Lung (tissue), 12 donors: ENCODE results near the gene ZBTB42. TPM values are rescaled to one million over a fixed set of nuclear protein-coding genes. Genes with fewer than 3 reads are reported as not detected.

Experiments used
- ATAC-seq: fragments of 200-7000 bp; cut with Tn5 transposase; one replicate; pipeline ENCODE4 v1.9.1; 2020; ENCODE audit warnings: moderate number of reproducible peaks; ENCODE audit not compliant: insufficient read depth, low FRiP score
- DNase-seq, 3 donors: peaks; one replicate each; pipeline ENCODE4 v3.0.0-alpha.2; 2013 to 2017
- H3K27ac ChIP-seq, 2 donors: one replicate each; pipeline ENCODE4 v1.5.1; 2013; ENCODE audit warnings: mild to moderate bottlenecking in 2 of 2, moderate library complexity in 2 of 2, control low read depth in 1 of 2, inconsistent platforms in 1 of 2, low read depth in 1 of 2, low read length in 1 of 2
- H3K27me3 ChIP-seq, 3 donors: one replicate each; pipeline ENCODE4 v1.5.1; 2013; ENCODE audit warnings: low read length in 2 of 3; ENCODE audit not compliant: control insufficient read depth in 3 of 3, insufficient read depth in 3 of 3
- H3K36me3 ChIP-seq, 4 donors: one replicate each; pipeline ENCODE4 v1.5.1; 2013; ENCODE audit warnings: low read length in 4 of 4, mild to moderate bottlenecking in 1 of 4, moderate library complexity in 1 of 4; ENCODE audit not compliant: control insufficient read depth in 4 of 4, insufficient read depth in 4 of 4
- H3K4me1 ChIP-seq, 5 donors: one replicate each; pipeline ENCODE4 v1.5.1; 2013; ENCODE audit warnings: low read length in 5 of 5, mild to moderate bottlenecking in 2 of 5, moderate library complexity in 1 of 5; ENCODE audit not compliant: control insufficient read depth in 5 of 5, insufficient read depth in 5 of 5
- H3K4me3 ChIP-seq: one replicate; pipeline ENCODE4 v1.5.1; 2013; ENCODE audit warnings: mild to moderate bottlenecking, control low read depth, moderate library complexity
- H3K9ac ChIP-seq, 2 donors: one replicate each; pipeline ENCODE4 v1.5.1; 2013; ENCODE audit warnings: low read length in 2 of 2, control low read depth in 1 of 2; ENCODE audit not compliant: insufficient read depth in 1 of 2
- H3K9me3 ChIP-seq, 4 donors: one replicate each; pipeline ENCODE4 v1.5.1; 2013; ENCODE audit warnings: low read length in 3 of 4, mild to moderate bottlenecking in 1 of 4, moderate library complexity in 1 of 4; ENCODE audit not compliant: control insufficient read depth in 4 of 4, insufficient read depth in 3 of 4
- WGBS, 2 donors: extraction: QIAGEN DNeasy Blood & Tissue Kit; methylation state at CpG; one replicate each; pipeline ENCODE4 v1.1.7; 2013; 5-methylcytosine and 5-hydroxymethylcytosine counted together
- polyA plus RNA-seq, 2 donors: library from polyadenylated mRNA; stranded (reverse); fragments of 200-250 nt; gene quantifications; one replicate each; pipeline ENCODE4 v1.2.1, GENCODE V29; 2013
- total RNA-seq, 2 donors: library from RNA; depleted of rRNA in 1 of 2; stranded (reverse); fragments of >200 nt in 1 of 2; gene quantifications; one replicate each; pipeline ENCODE4 v1.2.1, GENCODE V29; 2014 to 2021
- TF ChIP-seq, protein P1 (sequence below): IDR thresholded peaks from 2 replicates; pipeline ENCODE4 v1.5.1; 2012; ENCODE audit warnings: mild to moderate bottlenecking; ENCODE audit errors: control extremely low read depth, extremely low read depth
- donor health status: control.
- donor health status: control.
- donor health status: Bipolar disorder and iron deficiency.
- donor health status: healthy.
- donor health status: DM: yes; HTN: yes; CAD: no.

The ZBTB42 gene
- total and polyA plus RNA-seq, 4 donors = 10.2 to 18.6 (median 11.7) TPM

GRCh38 chr14:104843442-104844305 is 42.8 kb downstream of the ZBTB42 start:
- ATAC-seq (no peak), DNase-seq (peak; percentile 23 to 43 (median 37))
- WGBS, 2 donors = 1 to 2% methylated on average over 68 to 69 of the region's 69 CpGs
- no peak overlapping the region for H3K27ac ChIP-seq
- H3K27me3 ChIP-seq = peaks cover 0 to 53% (median 41%) of the 10 kb centered on the region in 3 donors
- H3K9me3 ChIP-seq = no peaks in the 10 kb centered on the region
- no peaks in the 10 kb centered on the region for H3K36me3 ChIP-seq
- TF ChIP-seq, protein P1, sequence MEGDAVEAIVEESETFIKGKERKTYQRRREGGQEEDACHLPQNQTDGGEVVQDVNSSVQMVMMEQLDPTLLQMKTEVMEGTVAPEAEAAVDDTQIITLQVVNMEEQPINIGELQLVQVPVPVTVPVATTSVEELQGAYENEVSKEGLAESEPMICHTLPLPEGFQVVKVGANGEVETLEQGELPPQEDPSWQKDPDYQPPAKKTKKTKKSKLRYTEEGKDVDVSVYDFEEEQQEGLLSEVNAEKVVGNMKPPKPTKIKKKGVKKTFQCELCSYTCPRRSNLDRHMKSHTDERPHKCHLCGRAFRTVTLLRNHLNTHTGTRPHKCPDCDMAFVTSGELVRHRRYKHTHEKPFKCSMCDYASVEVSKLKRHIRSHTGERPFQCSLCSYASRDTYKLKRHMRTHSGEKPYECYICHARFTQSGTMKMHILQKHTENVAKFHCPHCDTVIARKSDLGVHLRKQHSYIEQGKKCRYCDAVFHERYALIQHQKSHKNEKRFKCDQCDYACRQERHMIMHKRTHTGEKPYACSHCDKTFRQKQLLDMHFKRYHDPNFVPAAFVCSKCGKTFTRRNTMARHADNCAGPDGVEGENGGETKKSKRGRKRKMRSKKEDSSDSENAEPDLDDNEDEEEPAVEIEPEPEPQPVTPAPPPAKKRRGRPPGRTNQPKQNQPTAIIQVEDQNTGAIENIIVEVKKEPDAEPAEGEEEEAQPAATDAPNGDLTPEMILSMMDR = no peak
- H3K9ac ChIP-seq = no peak overlapping the region
- H3K4me1 ChIP-seq = peaks cover 0 to 9% (median 0%) of the 10 kb centered on the region in 5 donors
- peak overlapping the region; percentile 7 for H3K4me3 ChIP-seq

DNA sequence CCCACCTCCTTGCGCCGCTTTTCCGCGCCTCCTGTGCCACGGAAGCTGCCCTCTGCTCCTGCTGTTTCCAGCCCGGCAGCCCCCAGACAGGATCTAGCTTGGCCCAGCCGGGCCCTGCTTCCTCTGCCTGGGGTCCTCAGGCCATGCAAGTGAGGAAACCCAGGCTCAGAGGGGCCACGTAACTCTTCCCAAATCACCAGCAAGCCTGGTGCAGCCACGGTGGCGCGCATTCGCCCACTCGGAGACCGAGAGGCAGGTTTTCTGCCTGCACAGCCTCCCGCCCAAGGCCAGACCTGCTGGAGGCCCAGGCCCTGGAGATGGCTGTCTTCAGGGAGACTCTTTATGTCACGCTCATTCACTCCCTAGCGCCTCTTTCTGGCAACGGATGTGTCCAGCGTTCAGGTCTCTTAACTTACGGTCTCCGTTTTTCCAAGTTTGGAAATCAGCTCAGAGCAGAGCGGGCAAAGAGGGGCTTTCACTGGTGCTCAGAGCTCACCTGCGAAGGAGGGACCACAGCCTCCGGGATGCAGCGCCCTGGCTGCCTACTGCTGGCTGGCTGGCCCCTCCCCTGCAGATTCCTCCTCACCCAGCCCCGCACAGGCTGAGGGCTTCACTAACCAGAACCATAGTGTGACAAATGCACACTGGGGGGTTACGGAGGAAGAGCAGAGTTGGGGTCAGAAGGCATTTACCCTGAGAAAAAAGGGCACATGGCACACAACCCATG is 43.6 kb downstream of the ZBTB42 start:
- 11 to 14% methylated on average over 27 of the region's 27 CpGs for WGBS, 2 donors
- Histone ChIP-seq H3K27ac (no peak overlapping the region), H3K36me3 (no peaks in the 10 kb centered on the region), H3K27me3 (peaks cover 0 to 53% (median 41%) of the 10 kb centered on the region in 3 donors), H3K9me3 (no peaks in the 10 kb centered on the region), H3K4me1 (peaks cover 0 to 9% (median 0%) of the 10 kb centered on the region in 5 donors), H3K9ac (no peak overlapping the region), H3K4me3 (no peak overlapping the region)
- ATAC-seq = no peak
- TF ChIP-seq, protein P1 = no peak
- no peak for DNase-seq

- H3K4me1 ChIP-seq = peaks cover 0 to 9% (median 0%) of the 10 kb centered on the region in 5 donors
- ATAC-seq (no peak), DNase-seq (no peak)
- H3K9ac ChIP-seq = no peak overlapping the region
- TF ChIP-seq, protein P1 = no peak
- H3K27ac ChIP-seq = no peak overlapping the region
- H3K27me3 ChIP-seq = peaks cover 0 to 53% (median 41%) of the 10 kb centered on the region in 3 donors
- 90 to 93% methylated on average over 4 of the region's 4 CpGs for WGBS, 2 donors
- no peaks in the 10 kb centered on the region for H3K36me3 ChIP-seq
- no peaks in the 10 kb centered on the region for H3K9me3 ChIP-seq
- no peak overlapping the region for H3K4me3 ChIP-seq
These were observed 44.2 kb downstream of the ZBTB42 start for GRCh38 chr14:104845033-104845666.
